Frontal cortex (tissue), 4 donors: Measurements from ENCODE around the gene CD79A. TPM values are rescaled to one million over a fixed set of nuclear protein-coding genes. Genes with fewer than 3 reads are reported as not detected.
A peak's percentile ranks its signal among the peaks of the same experiment; 100 is the strongest.
"Not testable (repeated sequence)": the region's sequence is repeated elsewhere in the genome, so short reads cannot be mapped to it uniquely, and the experiment has no call there.

Source experiments
- DNase-seq, 2 donors: peaks; one replicate each; pipeline ENCODE4 v3.0.0; 2012; ENCODE audit warnings: low spot score in 2 of 2
- FAIRE-seq: peaks from 2 replicates; lab custom pipeline; 2012; peaks lifted over from hg19 to GRCh38; lab: Jason Lieb, UNC
- total RNA-seq: library from RNA; depleted of rRNA; stranded (reverse); fragments of >200 nt; gene quantifications from one replicate; pipeline ENCODE4 v1.2.3, GENCODE V29; 2014
- donor health status: control.
- donor health status: control.
- donor health status: control.

Gene CD79A
- total RNA-seq, 1 donor from 2014 or later, result not detected

- FAIRE-seq (no peak), DNase-seq (no peak)
These were observed 15.2 kb upstream of the CD79A start for GRCh38 chr19:41861846-41862245.

- no peak for FAIRE-seq
These were observed 14.6 kb upstream of the CD79A start for GRCh38 chr19:41862445-41862986.

GRCh38 chr19:41863209-41863931 lies 13.7 kb upstream of the CD79A start:
- FAIRE-seq (no peak), DNase-seq (no peak)

More at GRCh38 chr19:41862445-41862986, 14.6 kb upstream of the CD79A start:
- no peak for DNase-seq

- FAIRE-seq (no peak), DNase-seq (no peak)
These were observed 12.7 kb upstream of the CD79A start for GRCh38 chr19:41864374-41864773.

- FAIRE-seq (no peak), DNase-seq (no peak)
These were observed 10.8 kb upstream of the CD79A start for GRCh38 chr19:41866284-41866683.

- no peak for DNase-seq
These were observed 8.7 kb upstream of the CD79A start for GRCh38 chr19:41868120-41868988.

GRCh38 chr19:41868989-41869300 lies 8.1 kb upstream of the CD79A start:
- no peak for FAIRE-seq
- DNase-seq, result no peak

More at GRCh38 chr19:41868120-41868988, 8.7 kb upstream of the CD79A start:
- no peak for FAIRE-seq

- DNase-seq (no peak), FAIRE-seq (no peak)
These were observed 7.6 kb upstream of the CD79A start for GRCh38 chr19:41869374-41869955.

GRCh38 chr19:41870401-41870873 lies 6.6 kb upstream of the CD79A start:
- no peak for FAIRE-seq
- DNase-seq, result no peak

- FAIRE-seq, result no peak
These were observed 5.3 kb upstream of the CD79A start for GRCh38 chr19:41871573-41872383.

GRCh38 chr19:41872384-41872774 lies 4.7 kb upstream of the CD79A start:
- no peak for FAIRE-seq
- DNase-seq, result no peak

More at GRCh38 chr19:41871573-41872383, 5.3 kb upstream of the CD79A start:
- no peak for DNase-seq

- DNase-seq, result peak; percentile 30 to 56
- FAIRE-seq, result no peak
These were observed 4.1 kb upstream of the CD79A start for GRCh38 chr19:41872775-41873647.

- not testable (repeated sequence) for FAIRE-seq, DNase-seq
These were observed 1.1 kb upstream of the CD79A start for GRCh38 chr19:41875973-41876372.

GRCh38 chr19:41877916-41878905 lies 1.1 kb downstream of the CD79A start:
- no peak for DNase-seq
- FAIRE-seq, result no peak

- DNase-seq, result no peak
- FAIRE-seq, result no peak
These were observed 2.0 kb downstream of the CD79A start for GRCh38 chr19:41879080-41879479.

- FAIRE-seq, result no peak
- no peak for DNase-seq
These were observed 2.7 kb downstream of the CD79A start for GRCh38 chr19:41879670-41880328.

GRCh38 chr19:41880329-41880708 lies 3.2 kb downstream of the CD79A start:
- FAIRE-seq (no peak), DNase-seq (no peak)
